Activated naive CD8-positive, alpha-beta T cell treated with anti-CD3 and anti-CD28 coated beads for 36 hours (primary cell): ENCODE measurements around the gene TRMT11. TPM values are rescaled to one million over a fixed set of nuclear protein-coding genes. Genes with fewer than 3 reads are reported as not detected.

Experiments used
- DNase-seq: peaks from one replicate; pipeline ENCODE4 v3.0.0; 2021
- H3K27ac Mint-ChIP-seq: one replicate; pipeline ENCODE4 v1.8.0; 2022; ENCODE audit warnings: mild to moderate bottlenecking, moderate library complexity, mixed read lengths
- H3K27me3 Mint-ChIP-seq: one replicate; pipeline ENCODE4 v1.8.0; 2022; ENCODE audit warnings: mild to moderate bottlenecking, mixed read lengths
- H3K36me3 Mint-ChIP-seq: one replicate; pipeline ENCODE4 v1.8.0; 2021; ENCODE audit warnings: mild to moderate bottlenecking, mixed read lengths
- H3K4me1 Mint-ChIP-seq: one replicate; pipeline ENCODE4 v1.8.0; 2021; ENCODE audit warnings: mixed read lengths
- H3K4me3 Mint-ChIP-seq: one replicate; pipeline ENCODE4 v1.8.0; 2022; ENCODE audit warnings: mild to moderate bottlenecking, moderate library complexity, mixed read lengths
- H3K9me3 Mint-ChIP-seq: one replicate; pipeline ENCODE4 v1.8.0; 2022; ENCODE audit warnings: mixed read lengths
- total RNA-seq, 2 experiments: library from RNA; stranded (reverse); gene quantifications; one replicate each; pipeline ENCODE4 v1.2.3, GENCODE V29; 2021

TRMT11 gene
- total RNA-seq, 2 experiments from 2014 or later, result 40.1 to 42.5 TPM

GRCh38 chr6:126086560-126086959 lies 100.2 kb downstream of the TRMT11 start:
- no peak for DNase-seq
- Mint-ChIP-seq H3K4me3 (no peak overlapping the region), H3K4me1 (peaks cover 11% of the 10 kb centered on the region), H3K9me3 (peaks cover 4% of the 10 kb centered on the region), H3K27me3 (no peaks in the 10 kb centered on the region), H3K36me3 (peaks cover 21% of the 10 kb centered on the region), H3K27ac (no peak overlapping the region)

Other genes with a start within 250 kb of the TRMT11 start
- gene HEY2, start 236.9 kb upstream of the TRMT11 start, total RNA-seq, result not detected
- 10 to 100 TPM; 73.7 to 76.4 TPM for gene NCOA7, start 195.6 kb upstream of the TRMT11 start, total RNA-seq
- gene HINT3, start 29.8 kb upstream of the TRMT11 start, total RNA-seq, result 1 to 10 TPM; 9.3 to 9.5 TPM